AG09319 (cell line): Measurements from ENCODE around the gene MAML3.

Source experiments
- DNase-seq: peaks from one replicate; pipeline ENCODE4 v3.0.0-alpha.2; 2010; ENCODE audit warnings: low read depth; ENCODE audit errors: extremely low read depth
- CTCF ChIP-seq: IDR thresholded peaks from 2 replicates; pipeline ENCODE4 v1.5.1; 2011; ENCODE audit warnings: low read depth, mild to moderate bottlenecking, inconsistent platforms, low read length, moderate library complexity

Gene MAML3

DNA sequence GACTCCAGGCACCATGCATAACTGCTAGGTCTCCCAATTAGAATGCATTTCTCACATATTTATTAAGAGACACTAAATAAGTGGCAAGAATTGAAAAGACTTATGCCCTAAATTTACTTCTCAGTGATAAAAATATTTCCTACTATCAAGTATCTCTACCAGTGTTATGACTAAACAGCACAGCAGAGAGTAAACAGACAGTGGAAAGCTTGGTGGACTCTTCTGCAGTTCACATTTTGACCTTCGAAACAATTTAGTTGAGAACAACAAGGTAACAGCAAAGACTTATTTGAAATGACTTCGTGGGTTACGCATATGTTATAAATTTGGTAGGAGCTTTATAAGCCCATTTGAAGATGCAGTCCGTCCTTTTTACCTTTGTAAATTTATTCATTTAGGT is 16.3 kb upstream of the MAML3 start:
- no peak for DNase-seq
- no peak for TF ChIP-seq CTCF

DNA sequence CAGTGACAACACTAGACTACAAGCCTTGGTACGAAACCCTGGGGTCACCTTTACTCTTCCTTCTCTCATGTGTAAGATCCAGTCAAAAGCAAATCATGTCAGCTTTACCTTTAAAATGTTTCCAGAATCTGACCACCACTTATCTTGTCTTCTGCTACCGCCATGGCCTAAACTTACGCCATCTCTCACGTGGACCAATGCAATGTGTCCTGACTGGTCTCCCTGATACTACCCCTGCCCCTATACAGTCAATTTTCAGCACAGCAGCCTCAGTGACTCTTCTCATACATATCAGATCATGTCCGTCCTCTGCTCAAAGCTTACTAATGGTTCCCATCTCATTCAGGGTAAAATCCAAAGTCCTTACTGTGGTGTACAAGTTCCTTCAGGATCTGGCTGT is 15.0 kb upstream of the MAML3 start:
- DNase-seq: no peak
- no peak for TF ChIP-seq CTCF

- TF ChIP-seq CTCF: no peak
- DNase-seq: no peak
Observed at GRCh38 chr4:140168474-140168873, 14.5 kb upstream of the MAML3 start.

DNA sequence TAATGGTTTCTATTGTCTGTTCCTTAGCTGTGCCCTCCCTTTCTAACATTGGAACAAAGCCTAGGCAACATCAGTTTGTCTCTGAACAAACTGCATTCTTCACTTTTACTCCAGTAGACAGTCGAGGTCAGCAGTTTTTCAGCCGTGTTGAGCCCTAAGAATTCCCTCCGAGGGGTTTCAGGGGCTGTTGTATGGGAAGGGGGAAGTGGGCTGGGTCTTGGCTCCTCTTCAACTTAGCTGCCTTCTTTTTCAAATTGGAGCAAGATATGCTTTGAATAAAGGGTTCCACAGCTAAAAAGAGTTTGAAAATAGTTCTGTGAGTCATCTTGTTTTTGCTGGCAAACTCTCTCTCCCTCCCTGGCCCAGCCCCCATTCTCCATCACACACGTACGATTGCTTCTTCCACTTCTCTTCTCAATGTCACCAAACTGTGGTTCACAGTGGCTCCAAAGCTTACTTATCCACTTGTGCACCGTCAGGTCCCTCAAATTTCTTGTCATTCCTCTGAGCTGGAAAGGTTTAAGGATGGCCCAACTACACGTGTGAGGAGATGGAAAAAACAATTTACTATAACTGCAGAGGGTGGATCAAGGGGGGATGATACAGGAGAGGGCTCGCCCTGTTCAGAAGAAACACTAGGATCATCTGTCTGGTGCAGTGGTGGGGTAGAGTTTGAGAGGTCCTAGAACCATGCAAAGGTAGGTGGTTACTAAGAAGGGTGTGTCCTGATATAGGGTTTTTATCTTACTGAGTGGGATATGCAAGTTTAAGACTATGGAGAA is 9.2 kb upstream of the MAML3 start:
- no peak for DNase-seq
- TF ChIP-seq CTCF: no peak

DNA sequence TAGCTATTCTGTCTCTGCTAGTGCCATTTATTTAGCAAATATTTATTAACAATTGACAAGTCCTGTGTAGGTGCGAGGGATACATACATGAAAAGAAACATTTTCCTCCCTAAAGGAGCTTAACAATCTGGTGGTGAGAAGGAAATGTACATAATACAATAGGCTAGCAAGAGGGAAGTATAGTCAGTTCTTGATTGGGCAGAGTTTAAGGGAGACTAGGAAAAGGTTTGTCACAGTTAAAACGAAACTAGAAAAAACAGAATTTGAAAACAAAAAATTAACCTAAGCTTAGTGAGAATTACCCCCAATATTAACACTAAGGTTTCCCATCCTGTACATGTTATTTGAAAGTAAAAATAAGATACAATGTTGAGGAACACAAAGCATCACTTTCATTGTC is 8.6 kb upstream of the MAML3 start:
- no peak for DNase-seq
- no peak for TF ChIP-seq CTCF

GRCh38 chr4:140158365-140159030 is 4.5 kb upstream of the MAML3 start:
- no peak for DNase-seq

More at GRCh38 chr4:140158365-140159030, 4.5 kb upstream of the MAML3 start:
- TF ChIP-seq CTCF: no peak
